HCT116 (cell line): ENCODE data around the gene CYLC1. TPM values are rescaled to one million over a fixed set of nuclear protein-coding genes. Genes with fewer than 3 reads are reported as not detected.

Experiments used
- ATAC-seq: fragments of 200-7000 bp; cut with Tn5 transposase; 2 replicates; pipeline ENCODE4 v1.9.1; 2020; ENCODE audit warnings: mild to moderate bottlenecking, moderate library complexity
- Bru-seq: library from RNA; stranded (reverse); fragments of 400-500 nt; gene quantifications from one replicate; lab custom pipeline; 2021; lab: Mats Ljungman, UMichigan
- BruChase-seq, 2 experiments: library from RNA; stranded (reverse); fragments of 400-500 nt; gene quantifications; one replicate each; lab custom pipeline; 2021; lab: Mats Ljungman, UMichigan
- BruUV-seq: library from RNA; stranded (reverse); fragments of 400-500 nt; replicated peaks from 2 replicates; lab custom pipeline; 2021; lab: Mats Ljungman, UMichigan
- CTCF ChIA-PET: fragments of 300-600 bp; sonication (Branson Sonifier 250); formaldehyde crosslinking; loops from one replicate; lab custom pipeline; 2021; ENCODE audit warnings: antibody characterized with exemption; lab: Charles Lee
- POLR2A ChIA-PET: fragments of 300-600, 350-600 bp; sonication (Branson Sonifier 250); formaldehyde crosslinking; loops from one replicate; lab custom pipeline; 2021; ENCODE audit warnings: antibody characterized with exemption; lab: Charles Lee
- RAD21 ChIA-PET, 2 experiments: fragments of 300-600 bp; sonication (Branson Sonifier 250); formaldehyde crosslinking; loops; one replicate each; lab custom pipeline; 2023; ENCODE audit warnings: low total read pairs in 2 of 2; ENCODE audit not compliant: uncharacterized antibody in 2 of 2, unreplicated experiment in 2 of 2, low non-redundant PET in 1 of 2; lab: Charles Lee
- DNase-seq: peaks from one replicate; pipeline ENCODE4 v3.0.0-alpha.2; 2010; ENCODE audit warnings: low read depth, low spot score
- H2AFZ ChIP-seq: fragments of 200-600 bp; shearing (Covaris generic), sonication (generic); 2 replicates; pipeline ENCODE4 v1.6.1; 2017; ENCODE audit warnings: low read depth, mixed run types, mixed read lengths, antibody characterized with exemption, low read length; ENCODE audit not compliant: poor library complexity, severe bottlenecking
- H3K27ac ChIP-seq: 2 replicates; pipeline ENCODE4 v1.5.1; 2012; ENCODE audit warnings: low read depth, low read length
- H3K27me3 ChIP-seq: fragments of 200-600 bp; sonication (generic); 2 replicates; pipeline ENCODE4 v1.6.1; 2016; ENCODE audit warnings: mixed run types, low read length, mixed read lengths; ENCODE audit not compliant: insufficient read depth
- H3K36me3 ChIP-seq, 2 experiments: fragments of 200-500 bp in 1 of 2; fragments of 200-600 bp in 1 of 2; sonication (Bioruptor generic) in 1 of 2; sonication (generic) in 1 of 2; 2 replicates each; pipeline versions ENCODE4 v1.5.1 to v1.6.1; 2014 to 2016; ENCODE audit warnings: low read length in 2 of 2, inconsistent platforms in 1 of 2, mixed read lengths in 1 of 2, mixed run types in 1 of 2; ENCODE audit not compliant: insufficient read depth in 2 of 2, control insufficient read depth in 1 of 2
- H3K4me1 ChIP-seq, 2 experiments: fragments of 200-600 bp in 1 of 2; sonication (generic) in 1 of 2; 2 replicates each; pipeline versions ENCODE4 v1.5.1 to v1.6.1; 2012 to 2017; ENCODE audit warnings: low read length in 2 of 2, inconsistent platforms in 1 of 2, mild to moderate bottlenecking in 1 of 2, mixed read lengths in 1 of 2, mixed run types in 1 of 2, moderate library complexity in 1 of 2; ENCODE audit not compliant: insufficient read depth in 2 of 2, control insufficient read depth in 1 of 2
- H3K4me2 ChIP-seq: fragments of 200-600 bp; sonication (generic); 2 replicates; pipeline ENCODE4 v1.6.1; 2017; ENCODE audit warnings: mixed run types, low read length, mixed read lengths
- H3K4me3 ChIP-seq, 2 experiments: fragments of 200-600 bp in 1 of 2; sonication (generic) in 1 of 2; replicated peaks in 1 of 2; 2 replicates each; pipeline ENCODE4 v1.5.1; 2011 to 2016; ENCODE audit warnings: low read length in 2 of 2, control low read depth in 1 of 2, low read depth in 1 of 2, mild to moderate bottlenecking in 1 of 2, mixed read lengths in 1 of 2, mixed run types in 1 of 2
- H3K79me2 ChIP-seq: fragments of 200-600 bp; sonication (generic); 2 replicates; pipeline ENCODE4 v1.6.1; 2017; ENCODE audit warnings: mild to moderate bottlenecking, mixed run types, low read length, moderate library complexity, mixed read lengths; ENCODE audit not compliant: insufficient read depth
- H3K9ac ChIP-seq: fragments of 200-600 bp; sonication (generic); 2 replicates; pipeline ENCODE4 v1.6.1; 2016; ENCODE audit warnings: low read length, mixed read lengths
- H3K9me2 ChIP-seq: fragments of 200-600 bp; sonication (generic), shearing (Covaris generic); 2 replicates; pipeline ENCODE4 v1.6.1; 2017; ENCODE audit warnings: mixed run types, mild to moderate bottlenecking, moderate library complexity; ENCODE audit not compliant: insufficient read depth
- H3K9me3 ChIP-seq, 2 experiments: fragments of 200-500 bp in 1 of 2; fragments of 200-600 bp in 1 of 2; sonication (Bioruptor generic) in 1 of 2; sonication (generic) in 1 of 2; 2 replicates each; pipeline ENCODE4 v1.6.1; 2014 to 2017; ENCODE audit warnings: low read length in 2 of 2, mixed read lengths in 2 of 2, inconsistent platforms in 1 of 2, low read depth in 1 of 2, mild to moderate bottlenecking in 1 of 2, mixed run types in 1 of 2, moderate library complexity in 1 of 2; ENCODE audit not compliant: control insufficient read depth in 1 of 2, insufficient read depth in 1 of 2
- H4K20me1 ChIP-seq: fragments of 200-600 bp; sonication (generic), shearing (Covaris generic); 2 replicates; pipeline ENCODE4 v1.6.1; 2017; ENCODE audit warnings: mixed run types, mild to moderate bottlenecking, moderate library complexity; ENCODE audit not compliant: insufficient read depth
- EGR1 ChIP-seq: IDR thresholded peaks from 2 replicates; pipeline ENCODE4 v1.6.1; 2012; ENCODE audit warnings: low read depth
- ELF1 ChIP-seq: IDR thresholded peaks from 2 replicates; pipeline ENCODE4 v1.6.1; 2012; ENCODE audit warnings: low read depth, borderline replicate concordance
- FOSL1 ChIP-seq: IDR thresholded peaks from 2 replicates; pipeline ENCODE4 v1.6.1; 2012; ENCODE audit warnings: low read depth
- MAX ChIP-seq: IDR thresholded peaks from 2 replicates; pipeline ENCODE4 v1.6.1; 2012
- POLR2A ChIP-seq: IDR thresholded peaks from 2 replicates; pipeline ENCODE4 v1.7.0; 2011; ENCODE audit warnings: borderline replicate concordance; ENCODE audit not compliant: insufficient read depth, insufficient read length; ENCODE audit errors: extremely low read depth
- SIN3A ChIP-seq: IDR thresholded peaks from 2 replicates; pipeline ENCODE4 v1.6.1; 2012; ENCODE audit warnings: low read depth
- SP1 ChIP-seq: IDR thresholded peaks from 2 replicates; pipeline ENCODE4 v1.6.1; 2012; ENCODE audit warnings: low read depth
- ZFX ChIP-seq: fragments of 450-650 bp; IDR thresholded peaks from 2 replicates; pipeline ENCODE4 v1.6.1; 2017
- ZNF274 ChIP-seq: fragments of 200-500 bp; sonication (Bioruptor generic); IDR thresholded peaks from 2 replicates; pipeline ENCODE4 v1.6.1; 2014; ENCODE audit warnings: mild to moderate bottlenecking, low read depth, low read length, inconsistent platforms
- intact Hi-C: fragments of 100-400 bp; cut with micrococcal nuclease; formaldehyde crosslinking; loops from 2 replicates; pipeline ENCODE4 v1.10.0; 2022
- long read RNA-seq: library from polyadenylated mRNA; unstranded; transcript quantifications from one replicate; pipeline ENCODE4 v2.0.0, GENCODE V29; 2021; ENCODE audit not compliant: unreplicated experiment
- polyA plus RNA-seq: library from polyadenylated mRNA; unstranded; fragments of >200 nt; gene quantifications from 2 replicates; pipeline ENCODE4 v1.2.1, GENCODE V29; 2012; ENCODE audit warnings: missing spikeins
- total RNA-seq: library from RNA; stranded (reverse); gene quantifications from one replicate; pipeline ENCODE4 v1.2.1, GENCODE V29; 2021; ENCODE audit not compliant: unreplicated experiment
- TF ChIP-seq, protein P1 (sequence below): IDR thresholded peaks from 2 replicates; pipeline ENCODE4 v1.6.1; 2011; ENCODE audit warnings: mild to moderate bottlenecking, low read length, moderate library complexity; ENCODE audit not compliant: insufficient replicate concordance; ENCODE audit errors: extremely low read depth
- TF ChIP-seq, protein P2 (sequence below): IDR thresholded peaks from 2 replicates; pipeline ENCODE4 v1.6.1; 2012; ENCODE audit warnings: low read depth
- TF ChIP-seq, protein P3 (sequence below): IDR thresholded peaks from 2 replicates; pipeline ENCODE4 v1.6.1; 2012

The CYLC1 gene
- total RNA-seq, result not detected
- polyA plus RNA-seq, result not detected in 2 replicates
- Bru-seq, nascent RNA, result not detected
- not detected for BruChase-seq, experiment 1, labeled RNA remaining after a 6-hour chase
- BruChase-seq, experiment 2, labeled RNA remaining after a 2-hour chase, result not detected
- long read RNA-seq, result 0 reads

DNA sequence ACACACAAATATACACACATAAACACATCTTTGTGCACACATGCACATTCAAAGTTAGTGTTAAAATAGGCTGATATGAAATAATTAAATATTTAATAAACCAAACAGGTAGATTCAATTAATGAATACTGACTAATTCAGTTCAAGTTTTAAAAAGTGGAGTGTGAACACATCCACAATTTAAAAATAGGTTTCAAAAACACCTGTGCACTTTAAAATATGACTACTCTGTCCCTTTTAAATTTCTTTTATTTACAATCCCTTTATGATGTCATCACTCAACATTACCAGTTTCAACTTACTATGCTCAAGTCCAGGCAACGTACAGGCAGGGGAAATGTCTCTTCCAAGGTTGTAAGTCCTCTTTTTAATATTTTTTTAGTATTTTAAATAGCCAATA lies at the start of gene CYLC1:
TSS of gene CYLC1 (plus strand) at position 301 of the 400 bp plus-strand sequence. CDS start at position 338, 37 bp downstream.
- Histone ChIP-seq H2AFZ (no peak within 1 kb of the TSS), H3K4me2 (no peak within 1 kb of the TSS), H3K27ac (no peak within 1 kb of the TSS), H4K20me1 (no peaks in the 10 kb centered on the region), H3K36me3 (no peaks in the 10 kb centered on the region), H3K27me3 (no peaks in the 10 kb centered on the region), H3K9ac (no peak within 1 kb of the TSS), H3K9me2 (no peaks in the 10 kb centered on the region), H3K4me3 (no peak within 1 kb of the TSS), H3K9me3 (no peaks in the 10 kb centered on the region), H3K4me1 (no peaks in the 10 kb centered on the region), H3K79me2 (no peaks in the 10 kb centered on the region)
- ChIA-PET CTCF (no interaction called here), RAD21 (no interaction called here), POLR2A (no interaction called here)
- TF ChIP-seq ZNF274 (no peak), EGR1 (no peak), SIN3A (no peak), ELF1 (no peak), MAX (no peak), FOSL1 (no peak), ZFX (no peak), SP1 (no peak), POLR2A (no peak)
- TF ChIP-seq, protein P1, sequence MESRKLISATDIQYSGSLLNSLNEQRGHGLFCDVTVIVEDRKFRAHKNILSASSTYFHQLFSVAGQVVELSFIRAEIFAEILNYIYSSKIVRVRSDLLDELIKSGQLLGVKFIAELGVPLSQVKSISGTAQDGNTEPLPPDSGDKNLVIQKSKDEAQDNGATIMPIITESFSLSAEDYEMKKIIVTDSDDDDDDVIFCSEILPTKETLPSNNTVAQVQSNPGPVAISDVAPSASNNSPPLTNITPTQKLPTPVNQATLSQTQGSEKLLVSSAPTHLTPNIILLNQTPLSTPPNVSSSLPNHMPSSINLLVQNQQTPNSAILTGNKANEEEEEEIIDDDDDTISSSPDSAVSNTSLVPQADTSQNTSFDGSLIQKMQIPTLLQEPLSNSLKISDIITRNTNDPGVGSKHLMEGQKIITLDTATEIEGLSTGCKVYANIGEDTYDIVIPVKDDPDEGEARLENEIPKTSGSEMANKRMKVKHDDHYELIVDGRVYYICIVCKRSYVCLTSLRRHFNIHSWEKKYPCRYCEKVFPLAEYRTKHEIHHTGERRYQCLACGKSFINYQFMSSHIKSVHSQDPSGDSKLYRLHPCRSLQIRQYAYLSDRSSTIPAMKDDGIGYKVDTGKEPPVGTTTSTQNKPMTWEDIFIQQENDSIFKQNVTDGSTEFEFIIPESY, result no peak
- TF ChIP-seq, protein P2, sequence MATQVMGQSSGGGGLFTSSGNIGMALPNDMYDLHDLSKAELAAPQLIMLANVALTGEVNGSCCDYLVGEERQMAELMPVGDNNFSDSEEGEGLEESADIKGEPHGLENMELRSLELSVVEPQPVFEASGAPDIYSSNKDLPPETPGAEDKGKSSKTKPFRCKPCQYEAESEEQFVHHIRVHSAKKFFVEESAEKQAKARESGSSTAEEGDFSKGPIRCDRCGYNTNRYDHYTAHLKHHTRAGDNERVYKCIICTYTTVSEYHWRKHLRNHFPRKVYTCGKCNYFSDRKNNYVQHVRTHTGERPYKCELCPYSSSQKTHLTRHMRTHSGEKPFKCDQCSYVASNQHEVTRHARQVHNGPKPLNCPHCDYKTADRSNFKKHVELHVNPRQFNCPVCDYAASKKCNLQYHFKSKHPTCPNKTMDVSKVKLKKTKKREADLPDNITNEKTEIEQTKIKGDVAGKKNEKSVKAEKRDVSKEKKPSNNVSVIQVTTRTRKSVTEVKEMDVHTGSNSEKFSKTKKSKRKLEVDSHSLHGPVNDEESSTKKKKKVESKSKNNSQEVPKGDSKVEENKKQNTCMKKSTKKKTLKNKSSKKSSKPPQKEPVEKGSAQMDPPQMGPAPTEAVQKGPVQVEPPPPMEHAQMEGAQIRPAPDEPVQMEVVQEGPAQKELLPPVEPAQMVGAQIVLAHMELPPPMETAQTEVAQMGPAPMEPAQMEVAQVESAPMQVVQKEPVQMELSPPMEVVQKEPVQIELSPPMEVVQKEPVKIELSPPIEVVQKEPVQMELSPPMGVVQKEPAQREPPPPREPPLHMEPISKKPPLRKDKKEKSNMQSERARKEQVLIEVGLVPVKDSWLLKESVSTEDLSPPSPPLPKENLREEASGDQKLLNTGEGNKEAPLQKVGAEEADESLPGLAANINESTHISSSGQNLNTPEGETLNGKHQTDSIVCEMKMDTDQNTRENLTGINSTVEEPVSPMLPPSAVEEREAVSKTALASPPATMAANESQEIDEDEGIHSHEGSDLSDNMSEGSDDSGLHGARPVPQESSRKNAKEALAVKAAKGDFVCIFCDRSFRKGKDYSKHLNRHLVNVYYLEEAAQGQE, result no peak
- TF ChIP-seq, protein P3, sequence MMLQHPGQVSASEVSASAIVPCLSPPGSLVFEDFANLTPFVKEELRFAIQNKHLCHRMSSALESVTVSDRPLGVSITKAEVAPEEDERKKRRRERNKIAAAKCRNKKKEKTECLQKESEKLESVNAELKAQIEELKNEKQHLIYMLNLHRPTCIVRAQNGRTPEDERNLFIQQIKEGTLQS, result no peak
- DNase-seq (no peak), ATAC-seq (no peak)
- no TSS peak for BruUV-seq
- intact Hi-C loops, result no loop called here
